Adipose tissue (tissue), 3 donors: Measurements from ENCODE around the gene SNAPC2. TPM values are rescaled to one million over a fixed set of nuclear protein-coding genes. Genes with fewer than 3 reads are reported as not detected.
"Not testable (repeated sequence)": the region's sequence is repeated elsewhere in the genome, so short reads cannot be mapped to it uniquely, and the experiment has no call there.

Source experiments
- H3K27ac ChIP-seq: one replicate; pipeline ENCODE4 v1.5.1; 2013; ENCODE audit warnings: low read depth, low read length
- WGBS, 3 donors: extraction: QIAGEN DNeasy Blood & Tissue Kit; methylation state at CpG; one replicate each; pipeline ENCODE4 v1.1.7; 2013; 5-methylcytosine and 5-hydroxymethylcytosine counted together
- polyA plus RNA-seq, 3 donors: library from polyadenylated mRNA; stranded (reverse); fragments of 200-250 nt; gene quantifications; one replicate each; pipeline ENCODE4 v1.2.3, GENCODE V29; 2013
- donor health status: healthy with polysubstance abuse.
- donor health status: Bipolar disorder and iron deficiency.
- donor health status: healthy.

SNAPC2 gene
- polyA plus RNA-seq, 3 donors, result 13.3 to 21.0 (median 15.7) TPM

- no peak overlapping the region for H3K27ac ChIP-seq
- 77 to 87% (median 79%) methylated on average over 16 of the region's 16 CpGs for WGBS, 3 donors
Observed at GRCh38 chr19:7887408-7888144, 32.6 kb upstream of the SNAPC2 start.

GRCh38 chr19:7888145-7888825, 31.9 kb upstream of the SNAPC2 start, which contains the start of gene LRRC8E:
LRRC8E (plus strand) TSS chr19:7888510; CDS start chr19:7895604, 7,094 bp downstream.
- no peak within 1 kb of the TSS for H3K27ac ChIP-seq

GRCh38 chr19:7888826-7889217, 31.3 kb upstream of the SNAPC2 start:
- no peak overlapping the region for H3K27ac ChIP-seq
- 54 to 78% (median 73%) methylated on average over 8 of the region's 8 CpGs for WGBS, 3 donors

More at GRCh38 chr19:7888145-7888825, 31.9 kb upstream of the SNAPC2 start, which contains the start of gene LRRC8E:
- 7 to 11% (median 9%) methylated on average over 50 to 53 of the region's 53 CpGs for WGBS, 3 donors

- not testable (repeated sequence) for H3K27ac ChIP-seq
- WGBS, 3 donors, result 82 to 89% (median 82%) methylated on average over 18 of the region's 18 CpGs
Observed at GRCh38 chr19:7893362-7894101, 26.6 kb upstream of the SNAPC2 start.

GRCh38 chr19:7894612-7895309, 25.4 kb upstream of the SNAPC2 start:
- H3K27ac ChIP-seq, result no peak overlapping the region

GRCh38 chr19:7895565-7895964, 24.6 kb upstream of the SNAPC2 start:
- 88 to 91% (median 90%) methylated on average over 13 of the region's 13 CpGs for WGBS, 3 donors

More at GRCh38 chr19:7894612-7895309, 25.4 kb upstream of the SNAPC2 start:
- WGBS, 3 donors, result 32 to 68% (median 41%) methylated on average over 17 to 18 of the region's 18 CpGs

GRCh38 chr19:7897292-7897691, 22.8 kb upstream of the SNAPC2 start:
- 83 to 92% (median 86%) methylated on average over 11 of the region's 11 CpGs for WGBS, 3 donors

More at GRCh38 chr19:7895565-7895964, 24.6 kb upstream of the SNAPC2 start:
- H3K27ac ChIP-seq, result no peak overlapping the region

GRCh38 chr19:7898967-7899366, 21.2 kb upstream of the SNAPC2 start:
- 90 to 95% (median 95%) methylated on average over 16 of the region's 16 CpGs for WGBS, 3 donors

More at GRCh38 chr19:7897292-7897691, 22.8 kb upstream of the SNAPC2 start:
- no peak overlapping the region for H3K27ac ChIP-seq

GRCh38 chr19:7899751-7900378, 20.3 kb upstream of the SNAPC2 start:
- H3K27ac ChIP-seq, result no peak overlapping the region
- 90 to 91% (median 91%) methylated on average over 34 of the region's 34 CpGs for WGBS, 3 donors

More at GRCh38 chr19:7898967-7899366, 21.2 kb upstream of the SNAPC2 start:
- H3K27ac ChIP-seq, result no peak overlapping the region

GRCh38 chr19:7900401-7900870, 19.7 kb upstream of the SNAPC2 start:
- no peak overlapping the region for H3K27ac ChIP-seq

GRCh38 chr19:7900931-7901330, 19.2 kb upstream of the SNAPC2 start:
- 67 to 83% (median 77%) methylated on average over 3 of the region's 3 CpGs for WGBS, 3 donors
- no peak overlapping the region for H3K27ac ChIP-seq

More at GRCh38 chr19:7900401-7900870, 19.7 kb upstream of the SNAPC2 start:
- 79 to 88% (median 81%) methylated on average over 21 of the region's 21 CpGs for WGBS, 3 donors

- WGBS, 3 donors, result 83 to 94% (median 92%) methylated on average over 7 of the region's 7 CpGs
- H3K27ac ChIP-seq, result no peak overlapping the region
Observed at GRCh38 chr19:7901337-7901736, 18.8 kb upstream of the SNAPC2 start.

- no peak overlapping the region for H3K27ac ChIP-seq
- 5 to 21% (median 10%) methylated on average over 20 of the region's 20 CpGs for WGBS, 3 donors
Observed at GRCh38 chr19:7902796-7903243, 17.3 kb upstream of the SNAPC2 start.

GRCh38 chr19:7903244-7904073, 16.7 kb upstream of the SNAPC2 start, which contains the start of gene MAP2K7:
MAP2K7 (plus strand) TSS chr19:7903877; CDS start chr19:7903945, 68 bp downstream.
- WGBS, 3 donors, result 0% methylated on average over 69 to 89 of the region's 89 CpGs
- H3K27ac ChIP-seq, result no peak within 1 kb of the TSS

GRCh38 chr19:7904074-7905020, 15.8 kb upstream of the SNAPC2 start:
- 11 to 17% (median 13%) methylated on average over 36 to 57 of the region's 68 CpGs for WGBS, 3 donors
- H3K27ac ChIP-seq, result no peak overlapping the region

- H3K27ac ChIP-seq, result no peak overlapping the region
- WGBS, 3 donors, result 68 to 72% (median 72%) methylated on average over 10 of the region's 10 CpGs
Observed at GRCh38 chr19:7905268-7905667, 14.9 kb upstream of the SNAPC2 start.
